ENCODE results near the gene TTLL5.

Gene TTLL5

GRCh38 chr14:75941030-75941429, 280.0 kb downstream of the TTLL5 start:
- Histone ChIP-seq H3K27me3 (ENCODE audit: insufficient read depth, poor library complexity, severe bottlenecking) (no peaks in the 10 kb centered on the region), H3K27ac (replicated peaks) (no peak overlapping the region), H3K4me3 (replicated peaks; ENCODE audit: insufficient read depth, low read length) (no peak overlapping the region)
- DNase-seq (ENCODE audit: low read depth in 1 of 2, low spot score in 1 of 2) = no peak
- TF ChIP-seq POLR2AphosphoS5 (IDR thresholded peaks at IDR 0.05; ENCODE audit: low read depth) = no peak
- TF ChIP-seq GABPA (IDR thresholded peaks at IDR 0.05; ENCODE audit: low read depth) = no peak
- no peak for TF ChIP-seq SPI1 (IDR thresholded peaks at IDR 0.05; ENCODE audit: borderline replicate concordance, low read depth)
- TF ChIP-seq, protein P1, sequence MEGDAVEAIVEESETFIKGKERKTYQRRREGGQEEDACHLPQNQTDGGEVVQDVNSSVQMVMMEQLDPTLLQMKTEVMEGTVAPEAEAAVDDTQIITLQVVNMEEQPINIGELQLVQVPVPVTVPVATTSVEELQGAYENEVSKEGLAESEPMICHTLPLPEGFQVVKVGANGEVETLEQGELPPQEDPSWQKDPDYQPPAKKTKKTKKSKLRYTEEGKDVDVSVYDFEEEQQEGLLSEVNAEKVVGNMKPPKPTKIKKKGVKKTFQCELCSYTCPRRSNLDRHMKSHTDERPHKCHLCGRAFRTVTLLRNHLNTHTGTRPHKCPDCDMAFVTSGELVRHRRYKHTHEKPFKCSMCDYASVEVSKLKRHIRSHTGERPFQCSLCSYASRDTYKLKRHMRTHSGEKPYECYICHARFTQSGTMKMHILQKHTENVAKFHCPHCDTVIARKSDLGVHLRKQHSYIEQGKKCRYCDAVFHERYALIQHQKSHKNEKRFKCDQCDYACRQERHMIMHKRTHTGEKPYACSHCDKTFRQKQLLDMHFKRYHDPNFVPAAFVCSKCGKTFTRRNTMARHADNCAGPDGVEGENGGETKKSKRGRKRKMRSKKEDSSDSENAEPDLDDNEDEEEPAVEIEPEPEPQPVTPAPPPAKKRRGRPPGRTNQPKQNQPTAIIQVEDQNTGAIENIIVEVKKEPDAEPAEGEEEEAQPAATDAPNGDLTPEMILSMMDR (IDR thresholded peaks at IDR 0.05; ENCODE audit: insufficient read depth, low read length) = no peak
- TF ChIP-seq REST (IDR thresholded peaks at IDR 0.05; ENCODE audit: insufficient replicate concordance, low read depth) = no peak

DNA sequence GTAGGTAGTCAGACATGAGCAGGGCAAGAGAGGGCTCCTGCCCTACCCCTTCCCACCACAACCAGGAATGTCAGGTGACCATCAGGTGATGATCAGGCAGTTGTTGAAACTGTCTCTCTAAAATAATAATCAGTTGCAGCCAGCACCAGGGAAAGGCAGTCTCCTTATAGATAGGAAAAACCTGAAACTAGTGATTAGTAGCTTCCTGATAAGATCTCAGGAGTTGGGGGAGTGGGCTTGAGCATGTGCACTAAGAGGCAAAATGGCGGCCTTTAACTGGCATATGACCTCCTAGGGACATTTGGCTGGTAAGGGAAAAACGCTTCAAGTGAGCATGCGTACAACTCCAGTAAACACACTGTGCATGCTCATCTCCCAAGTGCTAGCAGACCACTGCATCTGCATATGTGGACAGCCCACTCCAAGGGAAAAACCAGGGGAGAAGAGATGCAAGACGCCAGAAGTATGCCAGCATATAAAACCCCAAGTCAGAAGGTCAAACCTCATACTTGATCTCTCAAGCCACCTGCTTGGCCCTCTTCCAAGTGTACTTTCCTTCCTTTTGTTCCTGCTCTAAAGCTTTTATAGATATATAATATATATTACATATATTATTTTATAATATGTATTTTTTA, 283.7 kb downstream of the TTLL5 start:
- Histone ChIP-seq H3K27ac (replicated peaks) (no peak overlapping the region), H3K4me3 (replicated peaks; ENCODE audit: insufficient read depth, low read length) (no peak overlapping the region), H3K27me3 (ENCODE audit: insufficient read depth, poor library complexity, severe bottlenecking) (no peaks in the 10 kb centered on the region)
- no peak for DNase-seq (ENCODE audit: low read depth in 1 of 2, low spot score in 1 of 2)
- TF ChIP-seq, protein P1 (IDR thresholded peaks at IDR 0.05; ENCODE audit: insufficient read depth, low read length) = no peak

DNA sequence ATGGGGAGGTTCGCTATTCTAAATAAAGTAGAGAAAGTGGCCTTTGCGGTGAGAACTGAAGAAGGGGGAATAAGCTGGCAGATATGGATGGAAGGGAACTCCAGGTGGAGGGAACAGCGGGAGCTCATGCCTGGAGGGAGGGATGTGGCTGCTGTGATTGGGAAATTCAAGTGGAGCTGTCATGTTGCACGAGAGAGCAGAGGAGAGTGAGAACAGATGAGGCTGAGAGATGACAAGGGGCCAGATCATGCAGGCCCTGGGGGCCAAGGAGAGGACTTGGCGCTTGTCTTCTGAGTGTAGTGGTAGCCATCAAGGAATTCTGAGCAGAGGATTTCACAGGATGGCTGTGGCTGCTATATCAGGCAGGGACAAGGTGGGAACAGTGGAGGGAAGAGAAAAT, 285.7 kb downstream of the TTLL5 start:
- H3K27me3 ChIP-seq (ENCODE audit: insufficient read depth, poor library complexity, severe bottlenecking) = no peaks in the 10 kb centered on the region
- DNase-seq (ENCODE audit: low read depth in 1 of 2, low spot score in 1 of 2) = no peak
- H3K4me3 ChIP-seq (replicated peaks; ENCODE audit: insufficient read depth, low read length) = no peak overlapping the region
- TF ChIP-seq POLR2AphosphoS5 (IDR thresholded peaks at IDR 0.05; ENCODE audit: low read depth) = no peak
- TF ChIP-seq, protein P1 (IDR thresholded peaks at IDR 0.05; ENCODE audit: insufficient read depth, low read length) = no peak
- no peak for TF ChIP-seq SPI1 (IDR thresholded peaks at IDR 0.05; ENCODE audit: borderline replicate concordance, low read depth)
- TF ChIP-seq REST (IDR thresholded peaks at IDR 0.05; ENCODE audit: insufficient replicate concordance, low read depth) = no peak
- TF ChIP-seq GABPA (IDR thresholded peaks at IDR 0.05; ENCODE audit: low read depth) = no peak
- H3K27ac ChIP-seq (replicated peaks) = no peak overlapping the region

- no peaks in the 10 kb centered on the region for H3K27me3 ChIP-seq (ENCODE audit: insufficient read depth, poor library complexity, severe bottlenecking)
- no peak for DNase-seq (ENCODE audit: low read depth in 1 of 2, low spot score in 1 of 2)
- TF ChIP-seq REST (IDR thresholded peaks at IDR 0.05; ENCODE audit: insufficient replicate concordance, low read depth) = no peak
- TF ChIP-seq, protein P1 (IDR thresholded peaks at IDR 0.05; ENCODE audit: insufficient read depth, low read length) = no peak
- no peak overlapping the region for H3K4me3 ChIP-seq (replicated peaks; ENCODE audit: insufficient read depth, low read length)
- H3K27ac ChIP-seq (replicated peaks) = no peak overlapping the region
Observed at GRCh38 chr14:75952489-75952888, 291.4 kb downstream of the TTLL5 start.
